ENCODE measurements around the gene MBD2.

DNA sequence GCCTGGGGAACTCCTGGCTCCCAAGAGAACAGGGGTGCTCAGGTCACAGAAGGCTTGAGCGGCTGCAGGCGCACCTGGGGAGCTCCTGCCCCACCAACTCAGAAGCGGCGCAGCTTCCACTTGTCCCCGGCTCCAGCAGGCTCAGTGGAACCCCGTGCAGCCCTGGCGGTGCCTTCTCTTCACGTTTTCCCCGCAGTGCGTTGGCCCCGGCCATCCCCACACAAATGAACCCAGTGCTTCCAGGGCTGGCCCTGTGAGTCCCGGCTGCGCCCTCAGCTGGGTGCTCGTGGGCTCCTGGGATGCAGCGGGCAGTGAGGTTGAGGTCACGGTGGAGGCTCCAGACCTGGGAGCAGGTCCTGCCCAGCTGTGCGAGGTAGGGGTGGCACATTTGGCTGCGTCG lies 17.9 kb upstream of the MBD2 start:
- TF ChIP-seq, protein P1, sequence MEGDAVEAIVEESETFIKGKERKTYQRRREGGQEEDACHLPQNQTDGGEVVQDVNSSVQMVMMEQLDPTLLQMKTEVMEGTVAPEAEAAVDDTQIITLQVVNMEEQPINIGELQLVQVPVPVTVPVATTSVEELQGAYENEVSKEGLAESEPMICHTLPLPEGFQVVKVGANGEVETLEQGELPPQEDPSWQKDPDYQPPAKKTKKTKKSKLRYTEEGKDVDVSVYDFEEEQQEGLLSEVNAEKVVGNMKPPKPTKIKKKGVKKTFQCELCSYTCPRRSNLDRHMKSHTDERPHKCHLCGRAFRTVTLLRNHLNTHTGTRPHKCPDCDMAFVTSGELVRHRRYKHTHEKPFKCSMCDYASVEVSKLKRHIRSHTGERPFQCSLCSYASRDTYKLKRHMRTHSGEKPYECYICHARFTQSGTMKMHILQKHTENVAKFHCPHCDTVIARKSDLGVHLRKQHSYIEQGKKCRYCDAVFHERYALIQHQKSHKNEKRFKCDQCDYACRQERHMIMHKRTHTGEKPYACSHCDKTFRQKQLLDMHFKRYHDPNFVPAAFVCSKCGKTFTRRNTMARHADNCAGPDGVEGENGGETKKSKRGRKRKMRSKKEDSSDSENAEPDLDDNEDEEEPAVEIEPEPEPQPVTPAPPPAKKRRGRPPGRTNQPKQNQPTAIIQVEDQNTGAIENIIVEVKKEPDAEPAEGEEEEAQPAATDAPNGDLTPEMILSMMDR (IDR thresholded peaks at IDR 0.05) = no peak
- no peak for TF ChIP-seq POLR2A (IDR thresholded peaks at IDR 0.05)

Measured in right lobe of liver (tissue), 4 donors.